ENCODE measurements around the gene COL28A1.

GRCh38 chr7:7569615-7570014, 33.9 kb upstream of the COL28A1 start:
- TF ChIP-seq CTCF (conservative IDR thresholded peaks at IDR 0.05; ENCODE audit: low read depth in 2 of 2) (no peak), POLR2AphosphoS5 (IDR thresholded peaks at IDR 0.05; ENCODE audit: low read depth) (no peak), JUNB (IDR thresholded peaks at IDR 0.05; ENCODE audit: unreplicated experiment) (no peak), EZH2phosphoT487 (IDR thresholded peaks at IDR 0.05; ENCODE audit: unreplicated experiment) (no peak), REST (IDR thresholded peaks at IDR 0.05; ENCODE audit: unreplicated experiment) (no peak), EZH2 (IDR thresholded peaks at IDR 0.05; ENCODE audit: low read depth, unreplicated experiment) (no peak), ZNF331 (CRISPR knock-in tag; IDR thresholded peaks at IDR 0.05; ENCODE audit: low read depth) (no peak), CREB1 (CRISPR knock-in tag; IDR thresholded peaks at IDR 0.05; ENCODE audit: low read depth) (no peak)
